ENCODE measurements around the gene OPTC.

GRCh38 chr1:203551550-203551949 is 57.6 kb downstream of the OPTC start:
- TF ChIP-seq CTCF (IDR thresholded peaks at IDR 0.05) (no peak), POLR2A (IDR thresholded peaks at IDR 0.05) (no peak)
